ENCODE measurements around the gene IFITM5. TPM values are rescaled to one million over a fixed set of nuclear protein-coding genes. Genes with fewer than 3 reads are reported as not detected.

Gene IFITM5
- not detected for total RNA-seq
- polyA plus RNA-seq (ENCODE audit: insufficient read depth, low read depth, low replicate concordance): not detected
- long read RNA-seq, donor 1: 0 reads
- long read RNA-seq, donor 2: 0 reads
- long read RNA-seq, donor 3, partial matches to known transcripts: 604 of 625 reads
- long read RNA-seq, donor 3, other reads (novel, unspliced or antisense): 21 of 625 reads
- long read RNA-seq, donor 4: 0 reads
- long read RNA-seq, donor 5: 0 reads
- long read RNA-seq, donor 6: 0 reads
- long read RNA-seq, donor 7: 0 reads
- long read RNA-seq, donor 8: 0 reads
- long read RNA-seq, donor 9: 0 reads
- long read RNA-seq, donor 10, partial matches to known transcripts: 559 of 559 reads
- long read RNA-seq, donor 10, other reads (novel, unspliced or antisense): 0 of 559 reads

DNA sequence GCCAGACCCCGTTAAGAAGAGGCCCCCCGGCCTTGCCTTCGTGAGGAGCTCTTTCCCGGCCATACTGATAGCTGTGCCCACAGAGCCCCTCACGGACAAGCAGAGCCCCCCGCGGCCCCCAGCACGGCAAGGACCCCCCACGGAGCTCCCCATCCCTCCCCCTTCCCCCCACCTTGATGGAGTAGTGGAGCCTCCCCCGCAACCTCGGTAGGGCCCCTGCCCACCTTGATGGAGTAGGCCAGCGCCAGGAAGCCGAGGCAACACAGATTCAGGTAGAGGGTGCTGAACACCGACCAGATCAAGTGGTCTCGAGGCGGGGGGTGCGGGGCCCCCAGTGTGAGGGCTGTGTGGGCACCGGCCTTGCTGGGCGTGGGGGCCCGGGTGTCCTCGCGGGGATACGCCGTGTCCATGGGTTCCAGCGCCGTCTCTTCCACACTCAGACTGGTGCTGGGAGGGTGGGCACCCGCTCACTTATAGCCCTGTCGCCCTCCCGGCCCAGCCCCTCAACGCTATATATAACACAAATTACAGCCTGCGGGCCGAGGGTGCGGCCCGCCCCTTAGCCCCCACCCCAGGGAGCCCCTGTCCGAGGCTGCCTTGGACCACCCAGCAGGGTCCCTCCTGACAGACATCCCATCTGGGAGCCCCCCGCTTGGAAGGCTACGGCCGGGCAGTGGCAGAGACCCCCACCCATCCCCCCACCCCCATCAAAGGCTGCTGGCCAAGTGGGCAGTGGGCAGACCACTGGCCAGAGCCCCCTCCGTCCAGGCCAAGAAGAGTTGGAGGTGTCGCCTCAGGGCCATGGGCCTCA lies at the start of gene IFITM5:
Gene IFITM5, minus strand, starts transcription at position 446 of the 811 bp plus-strand sequence. Its CDS starts 36 bp downstream, at position 410.
- Histone ChIP-seq H3K36me3 (ENCODE audit: control insufficient read depth in 2 of 3, insufficient read depth in 3 of 3, low read length in 3 of 3) (no peaks in the 10 kb centered on the region), H3K27ac (ENCODE audit: low read depth in 2 of 2, low read length in 2 of 2) (no peak within 1 kb of the TSS), H3K9ac (ENCODE audit: low read length in 3 of 3) (no peak within 1 kb of the TSS), H3K27me3 (ENCODE audit: control insufficient read depth, insufficient read depth, low read length) (no peaks in the 10 kb centered on the region), H3K9me3 (ENCODE audit: control insufficient read depth in 2 of 3, insufficient read depth in 1 of 3, low read length in 3 of 3) (no peaks in the 10 kb centered on the region), H3K4me3 (ENCODE audit: low read length in 3 of 3) (no peak within 1 kb of the TSS), H3K4me1 (ENCODE audit: control insufficient read depth in 2 of 3, insufficient read depth in 2 of 3, low read depth in 1 of 3, low read length in 3 of 3) (no peaks in the 10 kb centered on the region)
- FAIRE-seq: no peak
- peak in 1 of 5 donors; percentile 72 for DNase-seq
- TF ChIP-seq, protein P1, sequence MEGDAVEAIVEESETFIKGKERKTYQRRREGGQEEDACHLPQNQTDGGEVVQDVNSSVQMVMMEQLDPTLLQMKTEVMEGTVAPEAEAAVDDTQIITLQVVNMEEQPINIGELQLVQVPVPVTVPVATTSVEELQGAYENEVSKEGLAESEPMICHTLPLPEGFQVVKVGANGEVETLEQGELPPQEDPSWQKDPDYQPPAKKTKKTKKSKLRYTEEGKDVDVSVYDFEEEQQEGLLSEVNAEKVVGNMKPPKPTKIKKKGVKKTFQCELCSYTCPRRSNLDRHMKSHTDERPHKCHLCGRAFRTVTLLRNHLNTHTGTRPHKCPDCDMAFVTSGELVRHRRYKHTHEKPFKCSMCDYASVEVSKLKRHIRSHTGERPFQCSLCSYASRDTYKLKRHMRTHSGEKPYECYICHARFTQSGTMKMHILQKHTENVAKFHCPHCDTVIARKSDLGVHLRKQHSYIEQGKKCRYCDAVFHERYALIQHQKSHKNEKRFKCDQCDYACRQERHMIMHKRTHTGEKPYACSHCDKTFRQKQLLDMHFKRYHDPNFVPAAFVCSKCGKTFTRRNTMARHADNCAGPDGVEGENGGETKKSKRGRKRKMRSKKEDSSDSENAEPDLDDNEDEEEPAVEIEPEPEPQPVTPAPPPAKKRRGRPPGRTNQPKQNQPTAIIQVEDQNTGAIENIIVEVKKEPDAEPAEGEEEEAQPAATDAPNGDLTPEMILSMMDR (IDR thresholded peaks at IDR 0.05; ENCODE audit: borderline replicate concordance, extremely low read depth, insufficient read depth): no peak
- intact Hi-C loops (cut with DNase I): no loop called here

DNA sequence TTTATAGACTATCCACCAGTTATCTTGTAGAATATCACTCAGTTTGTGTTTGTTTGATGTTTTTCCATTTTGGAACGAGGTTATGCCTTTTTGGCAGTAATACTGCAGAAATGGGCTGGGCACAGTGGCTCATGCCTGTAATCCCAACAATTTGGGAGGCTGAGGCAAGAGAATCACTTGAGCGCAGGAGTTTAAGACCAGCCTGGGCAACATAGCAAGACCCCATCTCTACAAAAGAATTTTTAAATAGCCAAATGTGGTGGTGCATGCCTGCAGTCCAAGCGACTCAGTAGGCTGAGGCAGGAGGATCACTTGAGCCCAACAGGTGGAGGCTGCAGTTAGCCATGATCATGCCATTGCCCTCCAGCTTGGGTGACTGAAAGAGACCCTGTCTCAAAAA lies 47.2 kb upstream of the IFITM5 start:
- FAIRE-seq: no peak
- TF ChIP-seq, protein P1 (IDR thresholded peaks at IDR 0.05; ENCODE audit: borderline replicate concordance, extremely low read depth, insufficient read depth): no peak
- H3K9me3 ChIP-seq (ENCODE audit: control insufficient read depth in 2 of 3, insufficient read depth in 1 of 3, low read length in 3 of 3): no peaks in the 10 kb centered on the region
- no peaks in the 10 kb centered on the region for H3K4me1 ChIP-seq (ENCODE audit: control insufficient read depth in 2 of 3, insufficient read depth in 2 of 3, low read depth in 1 of 3, low read length in 3 of 3)
- H3K36me3 ChIP-seq (ENCODE audit: control insufficient read depth in 2 of 3, insufficient read depth in 3 of 3, low read length in 3 of 3): no peaks in the 10 kb centered on the region
- no peaks in the 10 kb centered on the region for H3K27me3 ChIP-seq (ENCODE audit: control insufficient read depth, insufficient read depth, low read length)
- no peak overlapping the region for H3K9ac ChIP-seq (ENCODE audit: low read length in 3 of 3)
- no peak overlapping the region for H3K4me3 ChIP-seq (ENCODE audit: low read length in 3 of 3)
- H3K27ac ChIP-seq (ENCODE audit: low read depth in 2 of 2, low read length in 2 of 2): no peak overlapping the region
- DNase-seq: no peak
- intact Hi-C loops (cut with DNase I): no loop called here

DNA sequence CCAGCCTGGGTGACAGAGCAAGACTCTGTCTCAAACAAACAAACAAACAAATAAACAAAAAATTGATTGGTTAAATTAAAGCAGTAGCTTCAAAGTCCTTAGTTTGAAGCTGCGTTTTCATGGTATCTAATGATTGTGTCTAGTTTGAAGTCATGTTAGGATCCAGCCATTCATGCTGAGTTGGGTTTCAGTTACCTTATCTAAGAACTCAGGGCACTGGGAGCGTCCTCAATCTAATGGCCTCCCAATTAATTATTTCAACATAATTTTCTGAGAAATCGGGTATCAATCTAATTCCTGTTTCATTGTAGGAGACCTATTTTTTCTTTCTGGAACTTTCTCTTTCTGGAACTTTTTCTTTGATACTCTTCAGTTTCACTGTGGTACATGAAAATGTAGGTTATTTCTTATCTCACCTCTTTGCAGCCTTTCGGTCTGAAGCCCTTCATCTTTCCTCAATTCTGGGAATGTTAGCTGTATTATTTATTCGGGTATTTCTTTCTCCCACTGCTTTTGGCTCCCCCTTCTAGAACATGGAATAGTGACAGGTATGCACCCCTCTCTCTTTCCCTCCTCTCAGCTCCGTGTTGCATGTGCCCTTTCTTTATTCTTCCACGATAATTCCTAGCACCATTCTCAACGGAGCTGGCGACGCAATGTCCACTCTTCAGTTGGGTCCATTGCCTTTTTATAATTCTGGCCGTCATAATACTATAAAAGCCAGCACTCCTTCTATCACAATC lies 45.7 kb upstream of the IFITM5 start:
- no peak for DNase-seq
- H3K36me3 ChIP-seq (ENCODE audit: control insufficient read depth in 2 of 3, insufficient read depth in 3 of 3, low read length in 3 of 3): no peaks in the 10 kb centered on the region
- no peaks in the 10 kb centered on the region for H3K27me3 ChIP-seq (ENCODE audit: control insufficient read depth, insufficient read depth, low read length)
- no peaks in the 10 kb centered on the region for H3K9me3 ChIP-seq (ENCODE audit: control insufficient read depth in 2 of 3, insufficient read depth in 1 of 3, low read length in 3 of 3)
- no peak for FAIRE-seq
- no peaks in the 10 kb centered on the region for H3K4me1 ChIP-seq (ENCODE audit: control insufficient read depth in 2 of 3, insufficient read depth in 2 of 3, low read depth in 1 of 3, low read length in 3 of 3)
- TF ChIP-seq, protein P1 (IDR thresholded peaks at IDR 0.05; ENCODE audit: borderline replicate concordance, extremely low read depth, insufficient read depth): no peak
- no peak overlapping the region for H3K9ac ChIP-seq (ENCODE audit: low read length in 3 of 3)
- no peak overlapping the region for H3K4me3 ChIP-seq (ENCODE audit: low read length in 3 of 3)
- no peak overlapping the region for H3K27ac ChIP-seq (ENCODE audit: low read depth in 2 of 2, low read length in 2 of 2)
- intact Hi-C loops (cut with DNase I): no loop called here
